GM15510 (cell line): Measurements from ENCODE around the gene ADD3.

Experiments
- POLR2A ChIP-seq: IDR thresholded peaks from 3 replicates; pipeline ENCODE4 v1.6.1; 2011; ENCODE audit warnings: borderline replicate concordance; ENCODE audit not compliant: insufficient read length; ENCODE audit errors: extremely low read depth

ADD3 gene

DNA sequence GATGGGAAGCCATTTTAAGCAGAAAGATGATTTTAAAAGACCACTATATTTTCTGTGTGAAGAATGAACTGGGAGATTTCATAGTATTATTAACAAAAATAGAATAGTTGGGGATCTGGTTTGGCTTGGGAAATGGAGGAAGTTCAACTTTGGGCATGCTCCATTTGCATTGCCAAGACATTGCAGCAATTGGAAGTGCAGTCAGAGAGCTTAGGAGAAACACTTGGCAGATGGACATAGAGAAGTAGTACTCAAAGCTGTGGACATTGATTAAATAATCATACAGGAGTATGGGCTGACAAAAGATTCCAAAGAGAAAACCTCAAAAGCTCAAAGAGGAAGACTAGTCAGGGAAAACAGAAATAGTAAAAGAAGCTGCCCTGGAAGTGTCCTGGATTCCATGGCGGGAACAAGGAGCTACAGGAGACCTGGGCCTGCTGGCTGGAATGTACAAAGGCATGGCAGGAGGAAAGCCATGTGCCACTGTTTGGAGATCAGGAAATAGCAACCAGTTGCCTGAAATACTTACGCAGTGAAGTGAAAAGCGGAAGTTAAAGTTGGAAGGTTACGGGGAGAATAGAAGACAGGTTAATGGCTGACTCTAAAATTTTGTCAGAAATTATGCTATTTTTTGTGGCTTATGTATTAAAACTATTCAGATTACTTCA lies 106.0 kb downstream of the ADD3 start:
- TF ChIP-seq POLR2A: no peak

DNA sequence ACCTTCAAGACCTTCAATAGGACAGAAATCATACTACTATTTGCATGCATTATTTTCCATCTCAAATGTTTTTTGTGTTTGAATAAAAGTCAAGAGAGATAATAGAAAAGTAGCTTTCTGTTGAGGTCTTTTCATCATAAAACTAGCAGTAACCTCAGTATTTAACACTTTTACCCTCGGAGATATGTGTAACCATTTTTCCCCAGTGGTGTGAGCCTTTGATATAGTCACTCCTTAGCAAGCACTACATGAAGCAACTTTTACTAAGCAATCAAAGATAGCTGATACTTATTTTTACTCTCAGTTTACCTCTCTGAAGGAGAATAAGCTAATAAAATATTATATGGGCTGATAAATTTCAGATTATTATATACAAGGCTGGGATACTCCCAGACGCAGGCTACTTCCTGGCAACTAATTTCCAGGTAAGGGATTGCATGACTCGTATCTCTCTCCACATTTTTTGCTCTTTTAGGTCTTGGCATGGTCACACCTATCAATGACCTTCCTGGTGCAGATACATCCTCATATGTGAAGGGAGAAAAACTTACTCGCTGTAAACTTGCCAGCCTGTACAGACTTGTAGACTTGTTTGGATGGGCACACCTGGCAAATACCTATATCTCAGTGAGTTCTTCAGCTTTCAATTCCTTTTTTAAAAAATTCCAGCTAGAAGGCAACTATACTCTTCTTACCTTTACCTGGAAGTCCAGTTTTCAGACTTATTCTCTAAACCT lies 108.2 kb downstream of the ADD3 start:
- TF ChIP-seq POLR2A: no peak

DNA sequence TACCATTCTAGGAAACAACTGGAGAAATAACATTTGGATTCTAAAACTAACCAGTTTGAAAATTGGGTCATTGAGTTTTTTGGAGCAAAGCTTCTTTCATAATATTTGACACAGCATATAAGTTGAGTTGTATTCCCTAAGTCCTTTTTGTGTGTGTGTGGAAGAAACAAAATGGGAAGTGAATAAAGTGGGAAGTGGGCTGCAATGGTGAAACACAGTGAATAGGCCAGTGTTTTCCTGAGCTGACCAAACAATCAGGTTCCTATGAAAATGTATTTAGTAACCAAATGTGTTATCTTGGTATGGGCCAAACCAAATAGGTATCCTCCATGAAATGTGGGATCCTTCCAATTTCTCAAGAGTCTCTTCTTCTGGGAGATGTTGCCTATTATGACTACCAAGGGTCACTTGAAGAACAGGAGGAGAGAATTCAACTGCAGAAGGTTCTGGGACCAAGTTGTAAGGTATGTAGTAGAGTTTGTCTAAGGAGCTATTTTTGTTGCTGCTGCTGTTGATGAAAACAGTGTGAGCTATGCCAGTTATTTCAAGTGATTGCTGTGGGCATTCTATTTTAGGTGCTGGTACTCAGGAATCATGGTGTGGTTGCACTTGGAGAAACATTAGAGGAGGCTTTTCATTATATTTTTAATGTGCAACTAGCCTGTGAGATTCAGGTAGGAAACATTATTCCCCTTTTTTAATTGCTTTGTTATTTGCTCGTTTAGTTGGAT lies 111.3 kb downstream of the ADD3 start:
- TF ChIP-seq POLR2A: no peak

GRCh38 chr10:110123594-110123993 lies 115.8 kb downstream of the ADD3 start:
- TF ChIP-seq POLR2A: no peak

GRCh38 chr10:110129490-110129889 lies 121.7 kb downstream of the ADD3 start:
- no peak for TF ChIP-seq POLR2A

- no peak for TF ChIP-seq POLR2A
These were observed 127.1 kb downstream of the ADD3 start for GRCh38 chr10:110134917-110135316.

DNA sequence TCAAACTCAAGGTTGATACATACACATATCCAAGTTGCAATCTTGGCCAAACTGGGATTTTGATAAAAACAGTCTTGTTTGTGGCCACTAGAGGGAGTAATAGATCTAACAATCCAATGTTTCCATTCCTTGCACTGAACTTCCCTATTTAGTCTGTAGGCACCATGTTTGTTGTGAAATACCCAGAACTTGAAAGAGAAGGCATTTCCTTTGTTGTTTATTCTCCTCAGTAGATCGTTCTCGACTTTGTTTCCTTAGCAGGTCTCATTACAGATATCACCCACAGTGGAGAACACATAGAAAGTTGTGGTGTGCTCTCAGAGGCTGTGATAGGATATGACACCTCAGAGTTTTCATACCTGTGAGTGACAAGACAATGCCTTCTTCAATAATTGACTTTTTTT lies 129.4 kb downstream of the ADD3 start:
- no peak for TF ChIP-seq POLR2A

- no peak for TF ChIP-seq POLR2A
These were observed 130.5 kb downstream of the ADD3 start for GRCh38 chr10:110138197-110138812.

DNA sequence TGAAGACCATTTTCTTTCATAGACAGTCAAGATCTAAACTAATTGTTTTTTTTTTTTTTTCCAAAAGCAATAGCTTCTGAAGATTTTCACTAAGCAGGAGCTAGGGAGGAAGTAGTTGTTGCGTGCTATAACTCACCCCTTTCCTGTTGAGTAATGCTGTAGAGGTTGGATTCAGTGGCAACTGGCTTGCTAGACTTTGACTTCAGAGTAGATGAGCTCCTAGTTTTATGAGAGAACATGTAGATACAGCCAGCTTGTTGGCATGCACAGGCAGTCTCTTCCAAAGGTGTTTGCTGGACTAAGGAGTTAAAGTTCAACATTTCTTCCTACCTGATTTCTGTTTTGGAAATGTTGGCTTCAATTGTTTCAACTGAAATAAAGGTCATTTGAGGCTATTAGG lies 133.4 kb downstream of the ADD3 start:
- no peak for TF ChIP-seq POLR2A

GRCh38 chr10:110141871-110142635 lies 134.3 kb downstream of the ADD3 start:
- no peak for TF ChIP-seq POLR2A

DNA sequence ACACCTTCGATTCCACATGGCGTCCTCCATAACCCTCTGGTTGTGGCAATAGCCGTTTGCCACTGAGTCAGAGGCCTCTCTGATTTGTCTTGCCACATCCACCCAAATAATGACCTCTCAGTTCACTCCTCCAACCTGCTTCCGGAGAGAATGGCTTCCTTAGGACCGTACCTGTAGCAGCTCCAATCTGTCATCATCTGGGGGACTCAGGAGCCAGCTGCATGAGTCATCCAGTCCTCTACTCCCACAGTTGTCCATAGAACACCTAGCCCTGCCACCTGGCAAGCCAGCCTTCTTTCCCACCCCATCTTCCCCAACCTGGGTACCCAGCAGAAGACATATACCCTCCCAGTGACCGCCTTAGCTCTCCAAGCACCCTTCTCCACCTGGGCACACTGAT lies 135.2 kb downstream of the ADD3 start:
- no peak for TF ChIP-seq POLR2A

GRCh38 chr10:110144507-110144906 lies 136.7 kb downstream of the ADD3 start:
- no peak for TF ChIP-seq POLR2A

DNA sequence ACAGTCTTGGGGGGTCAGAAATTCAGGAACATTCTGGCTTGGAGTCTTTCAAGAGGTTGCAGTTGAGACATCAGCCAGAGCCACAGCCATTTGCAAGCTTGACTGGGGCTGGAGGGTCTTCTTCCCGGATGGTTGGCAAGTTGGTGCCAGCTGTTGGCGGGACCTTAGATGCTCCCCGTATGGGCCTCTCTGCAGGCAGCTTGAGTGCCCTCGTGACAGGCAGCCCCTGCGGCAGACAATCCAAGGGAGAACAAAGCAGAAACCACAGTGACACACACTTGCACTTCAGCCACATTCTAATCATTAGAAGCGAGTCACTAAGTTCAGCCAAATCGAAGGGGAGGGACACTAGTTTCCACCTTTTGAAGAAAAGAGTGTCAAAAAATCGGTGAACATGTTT lies 140.2 kb downstream of the ADD3 start:
- no peak for TF ChIP-seq POLR2A

DNA sequence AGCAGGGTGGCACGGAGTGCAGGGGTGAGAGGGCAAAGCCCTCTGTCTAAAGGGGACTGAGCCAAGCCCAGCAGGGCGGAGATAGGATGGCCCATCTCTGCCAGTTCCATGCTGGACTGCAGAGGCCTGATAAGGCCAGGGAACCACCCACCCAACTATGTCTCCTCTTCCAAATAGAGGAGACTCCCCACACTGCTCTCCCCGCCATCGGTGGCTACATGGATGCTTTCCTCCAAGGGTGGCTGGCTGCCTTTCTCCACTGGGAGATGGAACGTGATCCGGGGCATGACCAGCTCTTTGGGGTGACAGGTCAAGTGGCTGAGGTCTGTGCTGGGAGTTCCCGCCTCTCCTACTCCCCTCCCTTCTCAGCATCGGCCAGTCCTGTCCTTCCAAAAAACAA lies 141.5 kb downstream of the ADD3 start:
- TF ChIP-seq POLR2A: no peak

GRCh38 chr10:110150046-110150445 lies 142.3 kb downstream of the ADD3 start:
- no peak for TF ChIP-seq POLR2A

DNA sequence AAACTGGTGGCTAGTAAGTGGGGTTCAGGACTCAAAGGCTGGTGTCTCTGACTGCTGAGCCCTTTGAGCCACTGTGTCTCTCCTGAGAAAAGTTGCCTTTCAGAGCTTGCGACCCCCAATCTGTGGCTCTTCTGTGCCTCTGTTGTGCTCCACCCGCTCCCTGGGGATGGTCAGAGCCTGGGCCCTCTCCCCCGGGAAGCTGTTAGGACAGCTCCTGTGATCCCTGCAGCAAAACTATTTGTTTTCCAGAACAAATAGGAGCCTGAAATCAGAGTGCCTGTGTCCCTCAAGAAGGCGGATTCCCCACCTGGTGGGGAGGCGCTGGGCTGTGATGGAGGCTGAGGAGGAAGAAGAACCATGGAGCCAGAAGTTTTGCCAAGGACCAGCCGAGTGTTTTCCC lies 143.2 kb downstream of the ADD3 start:
- no peak for TF ChIP-seq POLR2A

DNA sequence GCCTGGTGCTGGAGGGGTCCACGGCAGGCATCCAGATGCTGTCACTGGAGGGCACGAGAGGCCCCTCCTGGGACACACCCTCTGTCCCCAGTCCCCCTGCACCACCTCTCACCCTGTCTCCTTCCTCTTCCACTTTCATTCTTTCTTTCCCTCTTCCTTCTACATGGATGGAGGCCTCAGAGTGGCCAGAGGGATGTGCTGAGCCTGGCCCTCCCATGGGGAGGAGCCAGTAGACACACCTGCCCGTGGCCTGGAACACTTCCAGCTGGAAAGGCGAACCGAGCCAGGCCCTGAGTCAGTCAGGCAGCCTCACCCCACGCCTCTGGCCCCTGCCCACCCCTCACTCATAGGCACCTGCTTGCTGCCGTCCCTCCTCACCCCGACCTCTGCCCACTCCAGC lies 143.7 kb downstream of the ADD3 start:
- no peak for TF ChIP-seq POLR2A
